OCI-LY7 (cell line): ENCODE measurements around the gene CABCOCO1. TPM values are rescaled to one million over a fixed set of nuclear protein-coding genes. Genes with fewer than 3 reads are reported as not detected.

Source experiments
- BruUV-seq: library from RNA; stranded (reverse); fragments of 400-500 nt; replicated peaks from 2 replicates; lab custom pipeline; 2021; lab: Mats Ljungman, UMichigan
- CTCF ChIA-PET: fragments of 300-600 bp; sonication (Branson Sonifier 250); formaldehyde crosslinking; loops from one replicate; lab custom pipeline; 2022; ENCODE audit warnings: antibody characterized with exemption; ENCODE audit not compliant: unreplicated experiment; lab: Charles Lee
- POLR2A ChIA-PET: fragments of 300-600 bp; sonication (Branson Sonifier 250); formaldehyde crosslinking; loops from one replicate; lab custom pipeline; 2022; ENCODE audit warnings: antibody characterized with exemption; lab: Charles Lee
- DNase-seq: peaks from one replicate; pipeline ENCODE4 v3.0.0-alpha.2; 2015; ENCODE audit warnings: low spot score
- H2AFZ ChIP-seq: fragments of 200-600 bp; sonication (generic), shearing (Covaris generic); 2 replicates; pipeline ENCODE4 v1.6.1; 2014; ENCODE audit warnings: mild to moderate bottlenecking, antibody characterized with exemption, low read length, moderate library complexity
- H3K27ac ChIP-seq: fragments of 200-600 bp; sonication (generic); 2 replicates; pipeline ENCODE4 v1.5.1; 2014; ENCODE audit warnings: mixed run types, low read depth, mild to moderate bottlenecking, moderate library complexity, low read length, inconsistent platforms; ENCODE audit not compliant: poor library complexity, severe bottlenecking
- H3K36me3 ChIP-seq: fragments of 200-600 bp; sonication (generic); 2 replicates; pipeline ENCODE4 v1.6.1; 2014; ENCODE audit warnings: mild to moderate bottlenecking, antibody characterized with exemption, low read length, moderate library complexity, mixed read lengths; ENCODE audit not compliant: insufficient read depth
- H3K4me1 ChIP-seq: fragments of 200-600 bp; sonication (generic); 2 replicates; pipeline ENCODE4 v1.5.1; 2014; ENCODE audit warnings: mild to moderate bottlenecking, low read length; ENCODE audit not compliant: insufficient read depth, poor library complexity, severe bottlenecking
- H3K4me2 ChIP-seq: fragments of 200-600 bp; sonication (generic); 2 replicates; pipeline ENCODE4 v1.6.1; 2014; ENCODE audit warnings: mild to moderate bottlenecking, low read length
- H3K4me3 ChIP-seq: fragments of 200-600 bp; sonication (generic); 2 replicates; pipeline ENCODE4 v1.5.1; 2014; ENCODE audit warnings: mild to moderate bottlenecking, low read depth, low read length; ENCODE audit not compliant: poor library complexity, severe bottlenecking
- H3K79me2 ChIP-seq: fragments of 200-600 bp; sonication (generic); 2 replicates; pipeline ENCODE4 v1.6.1; 2016; ENCODE audit warnings: low read depth, mild to moderate bottlenecking, low read length, moderate library complexity, mixed read lengths; ENCODE audit not compliant: insufficient read depth
- H3K9me2 ChIP-seq: fragments of 200-600 bp; sonication (generic); 2 replicates; pipeline ENCODE4 v1.6.1; 2016; ENCODE audit warnings: mild to moderate bottlenecking, low read length, mixed read lengths; ENCODE audit not compliant: insufficient read depth
- H3K9me3 ChIP-seq: fragments of 200-600 bp; sonication (generic); 2 replicates; pipeline ENCODE4 v1.6.1; 2014; ENCODE audit warnings: mild to moderate bottlenecking, mixed run types, low read length, mixed read lengths
- H4K20me1 ChIP-seq: fragments of 200-600 bp; sonication (generic); 2 replicates; pipeline ENCODE4 v1.6.1; 2014; ENCODE audit warnings: mild to moderate bottlenecking, antibody characterized with exemption, low read length, moderate library complexity, mixed read lengths; ENCODE audit not compliant: insufficient read depth
- CTCF ChIP-seq: fragments of 200-600 bp; sonication (generic); conservative IDR thresholded peaks from 2 replicates; pipeline ENCODE4 v1.5.1; 2014; ENCODE audit warnings: mild to moderate bottlenecking, antibody characterized with exemption, low read length, moderate library complexity, mixed read lengths
- EZH2phosphoT487 ChIP-seq: fragments of 200-600 bp; sonication (generic); IDR thresholded peaks from 2 replicates; pipeline ENCODE4 v1.6.1; 2018; ENCODE audit warnings: low read depth, borderline replicate concordance, mild to moderate bottlenecking, mixed run types, antibody characterized with exemption, low read length, moderate library complexity, mixed read lengths
- intact Hi-C: fragments of 100-400 bp; cut with micrococcal nuclease; formaldehyde crosslinking; loops from one replicate; pipeline ENCODE4 v1.10.0; 2022; ENCODE audit not compliant: unreplicated experiment
- total RNA-seq, 2 experiments: library from RNA; depleted of rRNA in 1 of 2; stranded (reverse); fragments of >200 nt in 1 of 2; shearing (Covaris generic) in 1 of 2; gene quantifications; 2 replicates each; pipeline ENCODE4 v1.2.3, GENCODE V29; 2014 to 2022

Gene CABCOCO1
- total RNA-seq, 2 experiments from 2014 or later = not detected

DNA sequence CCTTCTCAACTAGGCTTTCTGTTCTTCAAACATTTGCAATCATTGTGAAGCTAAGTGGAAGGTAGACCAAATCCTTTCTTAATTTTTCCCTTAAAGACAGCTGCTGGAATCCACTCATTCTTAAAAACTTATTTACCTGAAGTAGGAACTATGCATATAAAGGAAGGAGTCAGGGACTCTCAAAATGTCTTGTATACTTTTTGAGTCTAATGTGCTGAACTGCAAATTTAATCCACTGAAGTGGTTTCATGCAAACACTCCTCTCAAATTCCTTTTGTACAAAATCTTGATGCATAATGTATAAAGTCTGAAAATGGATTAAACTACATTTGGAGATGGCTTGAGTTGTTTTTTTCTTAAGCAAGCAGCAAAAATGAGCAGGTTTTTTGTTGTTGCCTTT lies 118.0 kb downstream of the CABCOCO1 start:
- H3K9me3 ChIP-seq = no peaks in the 10 kb centered on the region

DNA sequence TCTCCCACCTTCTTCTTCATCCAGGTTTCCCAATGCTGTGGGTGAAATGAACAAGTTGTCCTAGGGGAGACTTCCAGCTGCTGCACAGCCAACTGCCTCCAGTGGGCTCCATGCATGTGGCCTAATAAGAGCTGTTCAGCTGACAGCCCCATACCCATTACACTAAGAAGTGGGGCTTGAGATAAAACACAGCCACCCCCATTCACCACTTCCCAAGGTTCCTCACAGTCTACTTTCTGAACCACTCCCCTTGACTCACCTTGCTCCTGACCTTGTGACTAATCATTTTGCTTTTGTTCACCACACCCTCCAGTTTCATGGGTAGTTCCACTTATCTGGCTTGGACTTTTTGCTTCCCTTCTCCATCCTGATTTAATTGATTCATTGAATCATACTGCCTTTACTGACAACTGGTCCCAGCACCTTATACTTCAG lies 119.3 kb downstream of the CABCOCO1 start:
- no peaks in the 10 kb centered on the region for H3K79me2 ChIP-seq
- H3K4me2 ChIP-seq = no peak overlapping the region
- ChIA-PET POLR2A (interaction anchor here (1.2 kb wide), 1 partner anchor 40 kb away, joined by 3 read pairs; no protein-coding TSS in a partner anchor), CTCF (no interaction called here)
- no peaks in the 10 kb centered on the region for H3K9me3 ChIP-seq
- H3K27ac ChIP-seq = no peak overlapping the region
- intact Hi-C loops = no loop called here
- no peak overlapping the region for H3K4me3 ChIP-seq
- no TSS peak for BruUV-seq
- H2AFZ ChIP-seq = no peak overlapping the region
- H3K9me2 ChIP-seq = no peaks in the 10 kb centered on the region
- no peaks in the 10 kb centered on the region for H4K20me1 ChIP-seq
- H3K36me3 ChIP-seq = no peaks in the 10 kb centered on the region
- TF ChIP-seq CTCF (no peak), EZH2phosphoT487 (no peak)
- no peak for DNase-seq
- no peaks in the 10 kb centered on the region for H3K4me1 ChIP-seq

More for the DNA sequence above, 118.0 kb downstream of the CABCOCO1 start:
- Histone ChIP-seq H3K4me3 (no peak overlapping the region), H3K4me2 (no peak overlapping the region), H3K9me2 (no peaks in the 10 kb centered on the region), H3K36me3 (no peaks in the 10 kb centered on the region), H3K4me1 (no peaks in the 10 kb centered on the region), H3K79me2 (no peaks in the 10 kb centered on the region), H3K27ac (no peak overlapping the region), H4K20me1 (no peaks in the 10 kb centered on the region), H2AFZ (0 out of 2 replicates have a peak overlapping the region, but pooled peaks have one; percentile 8)
- intact Hi-C loops = no loop called here
- POLR2A ChIA-PET = interaction anchor here (0.6 to 1.0 kb wide), 4 partner anchors 16 to 602 kb away, joined by 3 read pairs; no protein-coding TSS in a partner anchor
- DNase-seq = no peak
- TF ChIP-seq CTCF = no peak
- no peak for TF ChIP-seq EZH2phosphoT487
- CTCF ChIA-PET = no interaction called here
- BruUV-seq = no TSS peak

- BruUV-seq = no TSS peak
- H3K79me2 ChIP-seq = no peaks in the 10 kb centered on the region
- H3K27ac ChIP-seq = no peak overlapping the region
- H3K4me1 ChIP-seq = no peaks in the 10 kb centered on the region
- no peaks in the 10 kb centered on the region for H4K20me1 ChIP-seq
- H3K9me2 ChIP-seq = no peaks in the 10 kb centered on the region
- no peak for DNase-seq
- no peak overlapping the region for H2AFZ ChIP-seq
- H3K4me3 ChIP-seq = no peak overlapping the region
- no peaks in the 10 kb centered on the region for H3K36me3 ChIP-seq
- H3K9me3 ChIP-seq = no peaks in the 10 kb centered on the region
- intact Hi-C loops = no loop called here
- CTCF ChIA-PET = no interaction called here
- H3K4me2 ChIP-seq = no peak overlapping the region
- POLR2A ChIA-PET = no interaction called here
- no peak for TF ChIP-seq CTCF
- TF ChIP-seq EZH2phosphoT487 = no peak
Observed at GRCh38 chr10:61784354-61785133, 121.8 kb downstream of the CABCOCO1 start.
